MCF 10A (cell line): Measurements from ENCODE around the gene PITPNM3. TPM values are rescaled to one million over a fixed set of nuclear protein-coding genes. Genes with fewer than 3 reads are reported as not detected.
A peak's percentile ranks its signal among the peaks of the same experiment; 100 is the strongest.

Experiments used
- BruUV-seq: library from RNA; stranded (reverse); fragments of 400-500 nt; replicated peaks from 2 replicates; lab custom pipeline; 2021; lab: Mats Ljungman, UMichigan
- CTCF ChIA-PET: fragments of 300-600 bp; sonication (Branson Sonifier 250); formaldehyde crosslinking; extraction: SDS; loops from one replicate; lab custom pipeline; 2021; ENCODE audit warnings: antibody characterized with exemption, inconsistent platforms; lab: Yijun Ruan, JAX
- POLR2A ChIA-PET: fragments of 300-600, 350-650 bp; sonication (Branson Sonifier 250); formaldehyde crosslinking; extraction: SDS; loops from one replicate; lab custom pipeline; 2020; ENCODE audit warnings: antibody characterized with exemption, inconsistent platforms; lab: Yijun Ruan, JAX
- DNase-seq: peaks from one replicate; pipeline ENCODE4 v3.0.0-alpha.2; 2018; ENCODE audit not compliant: unreplicated experiment
- H3K27ac Mint-ChIP-seq: one replicate; pipeline ENCODE4 v1.8.0; 2022; ENCODE audit warnings: mild to moderate bottlenecking, low read depth, mixed read lengths; ENCODE audit not compliant: unreplicated experiment
- H3K27me3 Mint-ChIP-seq: one replicate; pipeline ENCODE4 v1.8.0; 2022; ENCODE audit warnings: mixed read lengths; ENCODE audit not compliant: insufficient read depth, unreplicated experiment
- H3K36me3 Mint-ChIP-seq: one replicate; pipeline ENCODE4 v1.8.0; 2022; ENCODE audit warnings: mild to moderate bottlenecking, moderate library complexity, mixed read lengths; ENCODE audit not compliant: insufficient read depth, unreplicated experiment
- H3K4me1 Mint-ChIP-seq: one replicate; pipeline ENCODE4 v1.8.0; 2022; ENCODE audit warnings: mixed read lengths; ENCODE audit not compliant: insufficient read depth, unreplicated experiment
- H3K4me3 Mint-ChIP-seq: one replicate; pipeline ENCODE4 v1.8.0; 2022; ENCODE audit warnings: mild to moderate bottlenecking, moderate library complexity, mixed read lengths; ENCODE audit not compliant: unreplicated experiment
- H3K9me3 Mint-ChIP-seq: one replicate; pipeline ENCODE4 v1.8.0; 2022; ENCODE audit warnings: mixed read lengths; ENCODE audit not compliant: unreplicated experiment
- intact Hi-C: fragments of 100-400 bp; cut with micrococcal nuclease; formaldehyde crosslinking; loops from 2 replicates; pipeline ENCODE4 v1.14.1; 2022
- total RNA-seq: library from RNA; stranded (reverse); gene quantifications from 2 replicates; pipeline ENCODE4 v1.2.3, GENCODE V29; 2022
- TF ChIP-seq, protein P1 (sequence below): fragments of 200-600 bp; IDR thresholded peaks from one replicate; pipeline ENCODE4 v1.8.0; 2022; ENCODE audit warnings: antibody characterized with exemption, mild to moderate bottlenecking; ENCODE audit not compliant: unreplicated experiment

The PITPNM3 gene
- total RNA-seq, 1 experiment from 2014 or later: 22.8 TPM

GRCh38 chr17:6471531-6472465, 84.6 kb downstream of the PITPNM3 start:
- no TSS peak for BruUV-seq
- Mint-ChIP-seq H3K9me3 (no peaks in the 10 kb centered on the region), H3K4me3 (peak overlapping the region; percentile 7), H3K4me1 (peaks cover 19% of the 10 kb centered on the region), H3K27ac (no peak overlapping the region), H3K27me3 (no peaks in the 10 kb centered on the region), H3K36me3 (peaks cover 29% of the 10 kb centered on the region)
- DNase-seq: peak; percentile 94
- intact Hi-C loops: loop anchor here (1.0 to 5.0 kb wide), 5 partner anchors 52 to 177 kb away; partner anchors contain the start of gene KIAA0753
- POLR2A ChIA-PET: interaction anchor here (0.6 to 4.3 kb wide), 12 partner anchors 25 to 179 kb away, joined by 3 to 33 read pairs (median 6); partner anchors contain the start of genes C17orf100, KIAA0753, MED31 and TXNDC17
- TF ChIP-seq, protein P1, sequence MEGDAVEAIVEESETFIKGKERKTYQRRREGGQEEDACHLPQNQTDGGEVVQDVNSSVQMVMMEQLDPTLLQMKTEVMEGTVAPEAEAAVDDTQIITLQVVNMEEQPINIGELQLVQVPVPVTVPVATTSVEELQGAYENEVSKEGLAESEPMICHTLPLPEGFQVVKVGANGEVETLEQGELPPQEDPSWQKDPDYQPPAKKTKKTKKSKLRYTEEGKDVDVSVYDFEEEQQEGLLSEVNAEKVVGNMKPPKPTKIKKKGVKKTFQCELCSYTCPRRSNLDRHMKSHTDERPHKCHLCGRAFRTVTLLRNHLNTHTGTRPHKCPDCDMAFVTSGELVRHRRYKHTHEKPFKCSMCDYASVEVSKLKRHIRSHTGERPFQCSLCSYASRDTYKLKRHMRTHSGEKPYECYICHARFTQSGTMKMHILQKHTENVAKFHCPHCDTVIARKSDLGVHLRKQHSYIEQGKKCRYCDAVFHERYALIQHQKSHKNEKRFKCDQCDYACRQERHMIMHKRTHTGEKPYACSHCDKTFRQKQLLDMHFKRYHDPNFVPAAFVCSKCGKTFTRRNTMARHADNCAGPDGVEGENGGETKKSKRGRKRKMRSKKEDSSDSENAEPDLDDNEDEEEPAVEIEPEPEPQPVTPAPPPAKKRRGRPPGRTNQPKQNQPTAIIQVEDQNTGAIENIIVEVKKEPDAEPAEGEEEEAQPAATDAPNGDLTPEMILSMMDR: peak; percentile 25
- CTCF ChIA-PET: interaction anchor here (0.6 to 3.5 kb wide), 25 partner anchors 9 to 324 kb away, joined by 3 to 30 read pairs (median 4); partner anchors contain the start of gene AIPL1

- BruUV-seq: no TSS peak
- Mint-ChIP-seq H3K27me3 (no peaks in the 10 kb centered on the region), H3K36me3 (peaks cover 23% of the 10 kb centered on the region), H3K4me1 (peaks cover 19% of the 10 kb centered on the region), H3K4me3 (no peak overlapping the region), H3K27ac (no peak overlapping the region), H3K9me3 (no peaks in the 10 kb centered on the region)
- TF ChIP-seq, protein P1: no peak
- no peak for DNase-seq
- ChIA-PET CTCF (interaction anchor here (0.6 to 3.5 kb wide), 14 partner anchors 10 to 878 kb away, joined by 3 to 30 read pairs (median 6); no protein-coding TSS in a partner anchor), POLR2A (interaction anchor here (1.0 to 4.3 kb wide), 7 partner anchors 81 to 170 kb away, joined by 3 to 33 read pairs (median 6); partner anchors contain the start of genes KIAA0753 and TXNDC17)
- intact Hi-C loops: loop anchor here (1.0 to 5.0 kb wide), 4 partner anchors 52 to 169 kb away; partner anchors contain the start of gene KIAA0753
Measured at GRCh38 chr17:6470751-6471521, 85.4 kb downstream of the PITPNM3 start.

DNA sequence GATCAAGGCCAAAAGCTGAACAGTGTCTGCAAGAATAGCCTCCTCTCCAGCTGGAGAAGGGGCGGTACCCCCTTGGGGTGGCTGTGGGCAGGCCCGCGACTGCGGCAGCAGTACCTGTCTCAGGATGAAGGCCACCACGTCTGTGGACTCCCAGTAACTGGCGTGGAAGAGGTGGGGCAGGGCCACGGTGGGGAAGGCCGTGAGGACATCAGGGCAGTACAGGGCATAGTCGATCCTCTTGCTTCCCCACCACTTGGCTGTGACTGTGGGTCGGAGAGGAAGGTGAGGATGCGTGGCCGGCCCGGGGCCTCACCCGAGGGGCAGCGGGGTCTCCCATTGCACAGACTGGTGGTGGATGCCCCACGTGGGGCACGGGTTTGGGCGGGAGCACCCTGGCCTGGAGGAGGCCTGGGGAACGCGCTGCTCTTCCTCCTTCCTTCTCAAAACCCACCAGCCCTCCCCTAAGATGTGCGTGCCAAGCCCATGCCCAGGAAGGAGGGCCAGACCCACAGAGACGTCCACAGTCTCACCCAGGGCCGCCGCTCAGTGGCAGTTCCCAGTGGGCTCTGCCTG, 86.1 kb downstream of the PITPNM3 start:
- Mint-ChIP-seq H3K4me1 (peaks cover 19% of the 10 kb centered on the region), H3K27ac (no peak overlapping the region), H3K36me3 (peaks cover 20% of the 10 kb centered on the region), H3K4me3 (no peak overlapping the region), H3K9me3 (no peaks in the 10 kb centered on the region), H3K27me3 (no peaks in the 10 kb centered on the region)
- intact Hi-C loops: loop anchor here (5.0 kb wide), 1 partner anchor 107 kb away; no protein-coding TSS in a partner anchor
- ChIA-PET CTCF (interaction anchor here (0.7 to 3.5 kb wide), 2 partner anchors 84 to 1434 kb away, joined by 3 to 30 read pairs; no protein-coding TSS in a partner anchor), POLR2A (interaction anchor here (1.0 to 4.3 kb wide), 3 partner anchors 107 to 171 kb away, joined by 3 to 33 read pairs (median 4); partner anchors contain the start of genes KIAA0753 and TXNDC17)
- no peak for DNase-seq
- BruUV-seq: no TSS peak
- TF ChIP-seq, protein P1: no peak
